Glutamatergic neuron (in vitro differentiated cells): Measurements from ENCODE around the gene CD63. TPM values are rescaled to one million over a fixed set of nuclear protein-coding genes. Genes with fewer than 3 reads are reported as not detected.

Source experiments
- DNase-seq: peaks from one replicate; pipeline ENCODE4 v3.0.0; 2022
- H3K27ac Mint-ChIP-seq: one replicate; pipeline ENCODE4 v1.8.0; 2020; ENCODE audit warnings: mild to moderate bottlenecking, mixed read lengths, inconsistent platforms; ENCODE audit not compliant: unreplicated experiment
- H3K27me3 Mint-ChIP-seq: one replicate; pipeline ENCODE4 v1.8.0; 2020; ENCODE audit warnings: mild to moderate bottlenecking, moderate library complexity, mixed read lengths, inconsistent platforms; ENCODE audit not compliant: unreplicated experiment
- H3K36me3 Mint-ChIP-seq: one replicate; pipeline ENCODE4 v1.8.0; 2020; ENCODE audit warnings: mild to moderate bottlenecking, mixed read lengths, inconsistent platforms; ENCODE audit not compliant: unreplicated experiment
- H3K4me1 Mint-ChIP-seq: one replicate; pipeline ENCODE4 v1.8.0; 2020; ENCODE audit warnings: mild to moderate bottlenecking, low read depth, mixed read lengths, inconsistent platforms; ENCODE audit not compliant: unreplicated experiment
- H3K4me3 Mint-ChIP-seq: one replicate; pipeline ENCODE4 v1.8.0; 2020; ENCODE audit warnings: mild to moderate bottlenecking, mixed read lengths, inconsistent platforms; ENCODE audit not compliant: unreplicated experiment
- H3K9me3 Mint-ChIP-seq: one replicate; pipeline ENCODE4 v1.8.0; 2020; ENCODE audit warnings: mild to moderate bottlenecking, moderate library complexity, mixed read lengths, inconsistent platforms; ENCODE audit not compliant: unreplicated experiment
- CTCF ChIP-seq: fragments of 200-600 bp; sonication (generic); IDR thresholded peaks from one replicate; pipeline ENCODE4 v1.5.0; 2021; ENCODE audit not compliant: partially characterized antibody, unreplicated experiment
- long read RNA-seq: library from polyadenylated mRNA; unstranded; transcript quantifications from one replicate; pipeline ENCODE4 v2.0.0, GENCODE V29; 2020; ENCODE audit not compliant: unreplicated experiment
- total RNA-seq: library from RNA; stranded (reverse); fragmentation: NEBNext Ultra II Directional; extraction: Animal tissue kit (Norgen Biotek cat#: 25700); gene quantifications from one replicate; pipeline ENCODE4 v1.2.1, GENCODE V29; 2021; ENCODE audit not compliant: unreplicated experiment

The CD63 gene, protein sequence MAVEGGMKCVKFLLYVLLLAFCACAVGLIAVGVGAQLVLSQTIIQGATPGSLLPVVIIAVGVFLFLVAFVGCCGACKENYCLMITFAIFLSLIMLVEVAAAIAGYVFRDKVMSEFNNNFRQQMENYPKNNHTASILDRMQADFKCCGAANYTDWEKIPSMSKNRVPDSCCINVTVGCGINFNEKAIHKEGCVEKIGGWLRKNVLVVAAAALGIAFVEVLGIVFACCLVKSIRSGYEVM
- 619 TPM for total RNA-seq
- long read RNA-seq, transcript CD63-201 (8 exons, 1,070 nt): major isoform, 205 of 273 reads
- long read RNA-seq, transcript CD63-202 (8 exons, 981 nt): minor isoform, 13 of 273 reads
- long read RNA-seq, transcript CD63-214 (7 exons, 949 nt): minor isoform, 20 of 273 reads
- long read RNA-seq, transcript CD63-208 (8 exons, 1,233 nt): minor isoform, 27 of 273 reads
- long read RNA-seq, partial matches to known transcripts: 1 of 273 reads
- long read RNA-seq, other reads (novel, unspliced or antisense): 5 of 273 reads

DNA sequence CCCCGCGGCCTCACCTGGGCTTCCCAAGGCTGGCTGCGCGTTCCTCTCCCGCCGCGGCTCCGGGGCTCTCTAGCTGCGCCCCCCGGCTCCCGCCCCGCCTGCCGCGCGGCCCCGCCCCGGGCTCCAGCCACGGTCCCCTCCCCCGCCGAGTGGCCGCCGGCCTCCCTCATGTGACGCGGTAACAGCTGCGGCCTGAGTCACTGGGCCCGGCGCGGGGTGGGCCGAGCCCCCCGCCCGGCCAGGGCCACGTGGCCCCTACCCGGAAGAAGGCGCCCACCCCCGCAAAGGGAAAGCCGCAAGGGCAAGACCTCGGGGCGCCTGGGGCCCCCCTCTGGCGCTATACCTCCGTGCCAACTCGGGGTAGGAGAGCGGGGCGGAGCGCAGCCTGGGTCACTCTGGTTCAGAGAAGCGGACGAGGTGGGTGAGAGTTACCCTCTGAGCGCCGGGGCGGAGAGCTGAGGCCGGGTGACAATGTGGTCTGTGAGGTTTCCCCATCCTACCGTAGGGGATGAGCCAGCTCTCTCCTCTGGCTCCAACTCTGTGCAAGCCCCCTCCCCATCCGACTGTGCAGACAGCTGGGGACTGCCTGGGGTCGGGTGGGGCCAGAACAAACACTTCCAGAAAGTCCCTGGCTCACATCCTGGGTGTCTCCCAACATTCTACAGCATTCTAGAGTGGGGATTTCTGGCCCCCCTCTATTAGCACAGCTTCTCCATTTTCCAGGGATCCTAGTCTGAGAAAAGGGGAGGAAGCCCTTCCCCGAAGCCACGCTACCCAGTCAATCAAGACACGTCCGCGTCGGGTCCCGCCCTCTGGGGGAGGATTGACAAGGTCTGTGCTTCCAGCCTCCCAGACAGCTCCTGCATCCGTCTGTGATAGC lies at the start of gene CD63:
Gene CD63 (minus strand): TSS at position 71 of the 880 bp plus-strand sequence. CDS start 668 bp downstream, outside the sequence.
- peak; percentile 86 for DNase-seq
- H3K4me1 Mint-ChIP-seq: peaks cover 33% of the 10 kb centered on the region
- peaks cover 19% of the 10 kb centered on the region for H3K27me3 Mint-ChIP-seq
- peak within 1 kb of the TSS; percentile 97 for H3K27ac Mint-ChIP-seq
- TF ChIP-seq CTCF: no peak
- H3K9me3 Mint-ChIP-seq: peaks cover 15% of the 10 kb centered on the region
- H3K36me3 Mint-ChIP-seq: peaks cover 9% of the 10 kb centered on the region
- peak within 1 kb of the TSS; percentile 96 for H3K4me3 Mint-ChIP-seq

DNA sequence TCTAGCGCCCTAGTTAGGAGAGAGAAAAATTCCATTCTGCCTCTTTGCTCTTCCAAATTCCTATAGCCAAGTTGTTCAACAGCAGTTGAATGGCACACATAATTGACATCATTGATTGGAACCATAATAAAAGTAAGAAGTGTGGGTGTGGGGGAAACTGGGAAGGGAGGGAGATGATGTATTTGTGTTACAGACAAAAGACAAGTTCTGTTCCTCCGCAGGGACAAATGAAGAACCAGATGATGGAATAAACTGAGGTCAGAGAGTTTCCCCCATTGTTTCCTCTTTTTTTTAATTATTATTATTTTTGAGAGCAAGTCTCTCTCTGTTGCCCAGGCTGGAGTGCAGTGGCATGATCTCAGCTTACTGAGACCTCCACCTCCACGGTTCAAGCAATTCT lies 49.0 kb upstream of the CD63 start:
- Mint-ChIP-seq H3K36me3 (no peaks in the 10 kb centered on the region), H3K27ac (no peak overlapping the region), H3K9me3 (peaks cover 3% of the 10 kb centered on the region), H3K4me1 (no peaks in the 10 kb centered on the region), H3K4me3 (no peak overlapping the region), H3K27me3 (peaks cover 5% of the 10 kb centered on the region)
- DNase-seq: no peak
- no peak for TF ChIP-seq CTCF

DNA sequence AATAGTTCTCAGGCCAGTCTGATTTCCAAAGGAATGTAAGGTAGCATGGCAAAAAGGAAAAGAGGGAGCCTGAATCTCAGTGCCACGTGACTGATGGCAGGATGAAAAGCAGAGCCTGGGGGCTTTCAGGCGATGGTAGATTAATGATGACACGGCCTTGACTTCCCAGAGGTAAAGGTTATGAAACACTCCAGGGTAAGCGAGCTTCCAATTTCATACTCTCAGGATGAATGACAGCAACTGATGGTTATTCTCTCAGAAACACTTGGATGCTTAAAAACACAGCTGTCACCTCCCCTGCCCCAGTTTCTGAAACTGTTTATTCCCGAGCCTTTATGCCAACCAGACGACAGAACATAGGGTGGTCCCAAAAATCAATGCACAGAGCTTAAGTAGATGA lies 42.9 kb upstream of the CD63 start:
- H3K4me3 Mint-ChIP-seq: no peak overlapping the region
- DNase-seq: no peak
- peak overlapping the region; percentile 35 for H3K27ac Mint-ChIP-seq
- no peak for TF ChIP-seq CTCF
- H3K9me3 Mint-ChIP-seq: no peaks in the 10 kb centered on the region
- H3K36me3 Mint-ChIP-seq: no peaks in the 10 kb centered on the region
- peaks cover 4% of the 10 kb centered on the region for H3K27me3 Mint-ChIP-seq
- H3K4me1 Mint-ChIP-seq: peaks cover 8% of the 10 kb centered on the region

GRCh38 chr12:55767156-55767555 lies 38.3 kb upstream of the CD63 start:
- Mint-ChIP-seq H3K4me1 (peaks cover 15% of the 10 kb centered on the region), H3K36me3 (peaks cover 4% of the 10 kb centered on the region), H3K27me3 (peaks cover 3% of the 10 kb centered on the region), H3K27ac (no peak overlapping the region), H3K4me3 (peak overlapping the region; percentile 8), H3K9me3 (peaks cover 2% of the 10 kb centered on the region)
- TF ChIP-seq CTCF: no peak
- no peak for DNase-seq
